ENCODE results near the gene MED26. TPM values are rescaled to one million over a fixed set of nuclear protein-coding genes. Genes with fewer than 3 reads are reported as not detected.

The MED26 gene
- total and polyA plus RNA-seq, 10 of the 15 experiments (the other 5 are each of a cell fraction or from before 2014, with no cell fraction given): 1.1 to 21.4 (median 9.7) TPM

GRCh38 chr19:16599655-16600346 lies 28.2 kb downstream of the MED26 start (continued):
- TF ChIP-seq PBX3 (IDR thresholded peaks at IDR 0.05; ENCODE audit: insufficient replicate concordance, low read depth, low read length) (no peak), SMC3 (IDR thresholded peaks at IDR 0.05; ENCODE audit: borderline replicate concordance, low read length) (no peak), NR2F1 (conservative IDR thresholded peaks at IDR 0.05) (no peak)

- Histone ChIP-seq H3K9me3 (replicated peaks; ENCODE audit: control insufficient read depth, insufficient read depth, low read length) (no peaks in the 10 kb centered on the region), H3K27ac (ENCODE audit: control insufficient read depth, insufficient read depth) (no peak overlapping the region), H2AFZ (ENCODE audit: control insufficient read depth, low read depth, low read length) (no peak overlapping the region), H3K9ac (ENCODE audit: control insufficient read depth, insufficient read depth, low read length) (no peak overlapping the region), H3K36me3 (ENCODE audit: control insufficient read depth in 2 of 2, insufficient read depth in 2 of 2, low read length in 1 of 2) (peaks cover 0 to 9% of the 10 kb centered on the region in 2 experiments; a peak in 3 of 4 replicates), H4K20me1 (ENCODE audit: control insufficient read depth, insufficient read depth) (peaks cover 10% of the 10 kb centered on the region; the same call in 1 of the 2 replicates), H3K4me1 (ENCODE audit: control insufficient read depth, insufficient read depth, low read length) (peaks cover 27% of the 10 kb centered on the region), H3K79me2 (ENCODE audit: control insufficient read depth, insufficient read depth, low read length) (peaks cover 92% of the 10 kb centered on the region), H3K4me3 (no peak overlapping the region), H3K27me3 (replicated peaks in 1 of 2; ENCODE audit: control insufficient read depth in 2 of 2, insufficient read depth in 2 of 2, low read length in 1 of 2) (no peaks in the 10 kb centered on the region), H3K4me2 (ENCODE audit: control insufficient read depth, insufficient read depth) (no peak overlapping the region)
- ATAC-seq: no peak
- no TSS peak for BruUV-seq (replicated peaks)
- ChIA-PET RAD21 (ENCODE audit: unreplicated experiment) (interaction anchor here (2.2 kb wide), 1 partner anchor 14 kb away, joined by 5 read pairs; no protein-coding TSS in a partner anchor), CTCF (no interaction called here), SMC1A (ENCODE audit: uncharacterized antibody, unreplicated experiment) (no interaction called here), POLR2A (interaction anchor here (0.5 kb wide), 1 partner anchor 56 kb away, joined by 5 read pairs; no protein-coding TSS in a partner anchor)
- 80% methylated on average over 4 of the region's 4 CpGs for WGBS (ENCODE audit: insufficient coverage, insufficient replicate concordance, low lambda C conversion rate, missing lambda C conversion rate)
- DNase-seq (ENCODE audit: low read depth, low spot score): no peak
- in situ Hi-C loops (cut with MboI) (loop anchor here (25.0 kb wide), 1 partner anchor 2012 kb away; the partner anchor contains the start of gene CLEC17A), intact Hi-C loops (cut with micrococcal nuclease; ENCODE audit: unreplicated experiment) (no loop called here)
- no peak for FAIRE-seq
- TF ChIP-seq FOS (IDR thresholded peaks at IDR 0.05; ENCODE audit: borderline replicate concordance, extremely low read depth, insufficient read length) (no peak), IKZF1 (conservative IDR thresholded peaks at IDR 0.05) (no peak), SMARCA5 (IDR thresholded peaks at IDR 0.05) (no peak), ATF2 (IDR thresholded peaks at IDR 0.05; ENCODE audit: low read length) (no peak), SIX5 (IDR thresholded peaks at IDR 0.05; ENCODE audit: low read depth, low read length, severe bottlenecking) (no peak), NFXL1 (IDR thresholded peaks at IDR 0.05; ENCODE audit: borderline replicate concordance) (no peak), PKNOX1 (IDR thresholded peaks at IDR 0.05) (no peak), KAT2A (conservative IDR thresholded peaks at IDR 0.05; ENCODE audit: control insufficient read depth, low read depth, low read length) (no peak), CHD2 (IDR thresholded peaks at IDR 0.05; ENCODE audit: borderline replicate concordance, low read depth, low read length) (no peak), E2F4 (IDR thresholded peaks at IDR 0.05; ENCODE audit: low read depth, low read length) (no peak), NFYA (IDR thresholded peaks at IDR 0.05; ENCODE audit: borderline replicate concordance, low read depth, low read length) (no peak)
Observed at GRCh38 chr19:16598848-16599247, 29.2 kb downstream of the MED26 start.

All from GM12878 (cell line).